Hepatocyte (in vitro differentiated cells): ENCODE data around the gene IPO5. TPM values are rescaled to one million over a fixed set of nuclear protein-coding genes. Genes with fewer than 3 reads are reported as not detected.

Experiments used
- DNase-seq: peaks from one replicate; pipeline ENCODE4 v3.0.0-alpha.2; 2016; ENCODE audit warnings: low spot score
- H2AFZ ChIP-seq: fragments of 200-600 bp; sonication (generic); 2 replicates; pipeline ENCODE4 v1.6.0; 2016; ENCODE audit warnings: antibody characterized with exemption, mild to moderate bottlenecking
- H3K27ac ChIP-seq: fragments of 200-600 bp; sonication (generic); 2 replicates; pipeline ENCODE4 v1.5.1; 2016; ENCODE audit warnings: mild to moderate bottlenecking
- H3K27me3 ChIP-seq: fragments of 200-600 bp; sonication (generic); 2 replicates; pipeline ENCODE4 v1.6.1; 2016
- H3K36me3 ChIP-seq: fragments of 200-600 bp; sonication (generic); replicated peaks from 2 replicates; pipeline ENCODE4 v1.5.1; 2016; ENCODE audit warnings: low read depth; ENCODE audit not compliant: insufficient read depth
- H3K4me1 ChIP-seq: fragments of 200-600 bp; sonication (generic); 2 replicates; pipeline ENCODE4 v1.5.1; 2016; ENCODE audit warnings: mild to moderate bottlenecking, moderate library complexity; ENCODE audit not compliant: insufficient read depth
- H3K4me2 ChIP-seq: fragments of 200-600 bp; sonication (generic); 2 replicates; pipeline ENCODE4 v1.6.0; 2016
- H3K4me3 ChIP-seq: fragments of 200-600 bp; sonication (generic); 2 replicates; pipeline ENCODE4 v1.5.1; 2016; ENCODE audit warnings: mild to moderate bottlenecking
- H3K79me2 ChIP-seq: fragments of 200-600 bp; sonication (generic); 2 replicates; pipeline ENCODE4 v1.6.0; 2017; ENCODE audit warnings: mild to moderate bottlenecking
- H3K9me2 ChIP-seq: fragments of 200-600 bp; sonication (generic); replicated peaks from 2 replicates; pipeline ENCODE4 v1.6.0; 2017; ENCODE audit warnings: mild to moderate bottlenecking; ENCODE audit not compliant: insufficient read depth
- H3K9me3 ChIP-seq: fragments of 200-600 bp; sonication (generic); 2 replicates; pipeline ENCODE4 v1.5.1; 2016; ENCODE audit warnings: low read depth, mild to moderate bottlenecking
- H4K20me1 ChIP-seq: fragments of 200-600 bp; sonication (generic); 2 replicates; pipeline ENCODE4 v1.6.0; 2016; ENCODE audit warnings: mild to moderate bottlenecking; ENCODE audit not compliant: insufficient read depth, poor library complexity, severe bottlenecking
- EZH2 ChIP-seq: fragments of 200-600 bp; sonication (generic); IDR thresholded peaks from 2 replicates; pipeline ENCODE4 v1.6.1; 2016; ENCODE audit warnings: antibody characterized with exemption, mild to moderate bottlenecking, borderline replicate concordance
- EZH2phosphoT487 ChIP-seq: fragments of 200-600 bp; sonication (generic); IDR thresholded peaks from one replicate; pipeline ENCODE4 v1.6.1; 2018; ENCODE audit warnings: antibody characterized with exemption, mild to moderate bottlenecking, low read depth, moderate library complexity; ENCODE audit not compliant: unreplicated experiment, severe bottlenecking
- WGBS: methylation state at CpG from one replicate; pipeline ENCODE4 v1.1.6; 2016; ENCODE audit warnings: low lambda C conversion rate; ENCODE audit errors: missing lambda C conversion rate; 5-methylcytosine and 5-hydroxymethylcytosine counted together
- polyA plus RNA-seq: library from polyadenylated mRNA; unstranded; fragments of >200 nt; fragmentation: Nextera tagmentation; extraction: Ambion mirVana; gene quantifications from 2 replicates; pipeline ENCODE4 v1.2.1, GENCODE V29; 2016
- total RNA-seq: library from RNA; depleted of rRNA; stranded (reverse); fragments of >200 nt; gene quantifications from 2 replicates; pipeline ENCODE4 v1.2.3, GENCODE V29; 2014
- TF ChIP-seq, protein P1 (sequence below): fragments of 200-600 bp; sonication (generic); IDR thresholded peaks from 2 replicates; pipeline ENCODE4 v1.5.1; 2016; ENCODE audit warnings: antibody characterized with exemption, mild to moderate bottlenecking; ENCODE audit not compliant: poor library complexity

IPO5 gene
- total and polyA plus RNA-seq, 2 experiments from 2014 or later: 34.1 to 104 TPM

GRCh38 chr13:98068521-98068920 lies 115.0 kb downstream of the IPO5 start:
- no peaks in the 10 kb centered on the region for H3K36me3 ChIP-seq
- no peak overlapping the region for H2AFZ ChIP-seq
- H3K4me3 ChIP-seq: no peak overlapping the region
- no peaks in the 10 kb centered on the region for H3K79me2 ChIP-seq
- H3K27me3 ChIP-seq: no peaks in the 10 kb centered on the region
- no peaks in the 10 kb centered on the region for H3K4me1 ChIP-seq
- TF ChIP-seq, protein P1, sequence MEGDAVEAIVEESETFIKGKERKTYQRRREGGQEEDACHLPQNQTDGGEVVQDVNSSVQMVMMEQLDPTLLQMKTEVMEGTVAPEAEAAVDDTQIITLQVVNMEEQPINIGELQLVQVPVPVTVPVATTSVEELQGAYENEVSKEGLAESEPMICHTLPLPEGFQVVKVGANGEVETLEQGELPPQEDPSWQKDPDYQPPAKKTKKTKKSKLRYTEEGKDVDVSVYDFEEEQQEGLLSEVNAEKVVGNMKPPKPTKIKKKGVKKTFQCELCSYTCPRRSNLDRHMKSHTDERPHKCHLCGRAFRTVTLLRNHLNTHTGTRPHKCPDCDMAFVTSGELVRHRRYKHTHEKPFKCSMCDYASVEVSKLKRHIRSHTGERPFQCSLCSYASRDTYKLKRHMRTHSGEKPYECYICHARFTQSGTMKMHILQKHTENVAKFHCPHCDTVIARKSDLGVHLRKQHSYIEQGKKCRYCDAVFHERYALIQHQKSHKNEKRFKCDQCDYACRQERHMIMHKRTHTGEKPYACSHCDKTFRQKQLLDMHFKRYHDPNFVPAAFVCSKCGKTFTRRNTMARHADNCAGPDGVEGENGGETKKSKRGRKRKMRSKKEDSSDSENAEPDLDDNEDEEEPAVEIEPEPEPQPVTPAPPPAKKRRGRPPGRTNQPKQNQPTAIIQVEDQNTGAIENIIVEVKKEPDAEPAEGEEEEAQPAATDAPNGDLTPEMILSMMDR: no peak
- TF ChIP-seq EZH2 (no peak), EZH2phosphoT487 (no peak)
- 70% methylated on average over 9 of the region's 9 CpGs for whole genome bisulfite sequencing
- H3K27ac ChIP-seq: no peak overlapping the region
- no peaks in the 10 kb centered on the region for H3K9me3 ChIP-seq
- no peak overlapping the region for H3K4me2 ChIP-seq
- no peaks in the 10 kb centered on the region for H3K9me2 ChIP-seq
- H4K20me1 ChIP-seq: no peaks in the 10 kb centered on the region
- no peak for DNase-seq

DNA sequence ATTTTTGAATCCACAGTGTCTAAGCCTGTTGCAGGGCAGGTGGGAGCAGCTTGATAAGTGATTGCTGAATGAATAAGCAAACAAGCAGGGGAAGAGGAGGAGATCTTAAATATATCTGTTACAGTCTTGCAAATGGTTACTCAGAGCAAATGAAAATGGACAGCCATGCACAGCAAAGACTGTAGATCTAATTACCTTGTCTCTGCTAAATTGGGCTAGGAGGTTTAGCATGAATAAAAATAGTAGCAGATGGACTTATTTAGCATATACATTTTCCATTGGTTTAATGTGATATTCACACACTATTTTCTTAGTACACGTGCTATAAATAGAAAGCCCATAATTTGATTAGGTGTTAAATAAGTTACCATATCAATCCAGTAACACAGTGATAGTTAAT lies 116.5 kb downstream of the IPO5 start:
- no peaks in the 10 kb centered on the region for H4K20me1 ChIP-seq
- DNase-seq: no peak
- no peaks in the 10 kb centered on the region for H3K9me3 ChIP-seq
- TF ChIP-seq EZH2phosphoT487: no peak
- TF ChIP-seq, protein P1: no peak
- no peak for TF ChIP-seq EZH2
- H3K27me3 ChIP-seq: no peaks in the 10 kb centered on the region
- no peaks in the 10 kb centered on the region for H3K4me1 ChIP-seq
- H2AFZ ChIP-seq: no peak overlapping the region
- WGBS: 90% methylated on average over 1 of the region's 1 CpG
- no peaks in the 10 kb centered on the region for H3K9me2 ChIP-seq
- no peak overlapping the region for H3K4me2 ChIP-seq
- H3K4me3 ChIP-seq: no peak overlapping the region
- no peaks in the 10 kb centered on the region for H3K36me3 ChIP-seq
- no peaks in the 10 kb centered on the region for H3K79me2 ChIP-seq
- no peak overlapping the region for H3K27ac ChIP-seq

GRCh38 chr13:98071316-98071715 lies 117.8 kb downstream of the IPO5 start:
- H3K4me3 ChIP-seq: no peak overlapping the region
- TF ChIP-seq EZH2 (no peak), EZH2phosphoT487 (no peak)
- TF ChIP-seq, protein P1: no peak
- no peaks in the 10 kb centered on the region for H3K36me3 ChIP-seq
- 94% methylated on average over 1 of the region's 1 CpG for WGBS
- H3K27me3 ChIP-seq: no peaks in the 10 kb centered on the region
- H3K9me3 ChIP-seq: no peaks in the 10 kb centered on the region
- H3K4me2 ChIP-seq: no peak overlapping the region
- no peak for DNase-seq
- H3K4me1 ChIP-seq: no peaks in the 10 kb centered on the region
- no peak overlapping the region for H2AFZ ChIP-seq
- H3K27ac ChIP-seq: no peak overlapping the region
- H3K79me2 ChIP-seq: no peaks in the 10 kb centered on the region
- H4K20me1 ChIP-seq: no peaks in the 10 kb centered on the region
- no peaks in the 10 kb centered on the region for H3K9me2 ChIP-seq

DNA sequence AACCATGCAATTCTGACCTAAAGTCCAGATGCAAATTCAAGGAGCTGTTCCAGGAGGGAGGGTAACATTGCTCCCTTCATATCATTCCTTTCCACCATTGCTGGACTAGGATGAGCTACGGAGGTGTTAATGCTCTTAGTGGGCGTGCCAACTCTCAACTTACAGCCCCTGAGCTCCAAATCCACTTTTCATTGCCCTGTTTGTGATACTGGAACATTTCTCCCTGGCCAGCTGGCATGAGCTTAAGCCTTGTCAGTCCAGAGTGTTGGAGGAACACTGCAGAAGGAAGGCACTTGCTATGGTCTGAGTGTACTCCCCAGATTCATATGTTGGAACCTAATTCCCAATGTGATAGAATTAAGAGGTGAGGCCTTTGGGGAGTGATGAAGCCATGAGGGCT lies 119.0 kb downstream of the IPO5 start:
- Histone ChIP-seq H3K9me3 (no peaks in the 10 kb centered on the region), H3K79me2 (no peaks in the 10 kb centered on the region), H3K27ac (no peak overlapping the region), H3K4me3 (no peak overlapping the region), H3K4me2 (no peak overlapping the region), H3K36me3 (no peaks in the 10 kb centered on the region), H3K9me2 (no peaks in the 10 kb centered on the region), H3K27me3 (no peaks in the 10 kb centered on the region), H4K20me1 (no peaks in the 10 kb centered on the region), H2AFZ (no peak overlapping the region), H3K4me1 (no peaks in the 10 kb centered on the region)
- TF ChIP-seq EZH2 (no peak), EZH2phosphoT487 (no peak)
- TF ChIP-seq, protein P1: no peak
- WGBS: 91% methylated on average over 2 of the region's 2 CpGs
- DNase-seq: no peak
